NCI-H2227 treated with DMSO at 0.1 percent for 48 hours (cell line): Measurements from ENCODE around the gene KCNJ6.
"Not testable (repeated sequence)": the region's sequence is repeated elsewhere in the genome, so short reads cannot be mapped to it uniquely, and the experiment has no call there.

Source experiments
- DNase-seq: peaks from one replicate; lab custom pipeline; 2025; lab: John Stamatoyannopoulos, UW

The KCNJ6 gene

DNA sequence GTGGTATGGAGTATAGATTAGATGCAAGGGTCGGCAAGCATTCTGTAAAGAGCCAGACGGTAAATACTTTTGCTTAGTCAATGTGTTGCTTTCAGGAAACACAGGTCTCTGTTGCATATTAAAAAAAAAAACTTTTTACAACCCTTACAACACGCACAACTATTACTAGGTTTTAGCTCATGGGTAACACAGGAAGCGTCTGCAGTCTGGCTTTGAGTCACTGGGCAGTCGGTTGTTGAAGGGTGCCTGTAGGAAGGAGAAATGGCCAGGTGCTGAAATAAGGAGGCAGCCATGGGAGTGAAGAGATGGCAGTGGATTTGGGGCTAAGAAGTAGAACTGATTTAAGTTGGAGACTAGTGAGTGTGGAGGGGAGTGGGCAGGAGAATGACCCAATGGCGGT, 192.1 kb downstream of the KCNJ6 start:
- no peak for DNase-seq

DNA sequence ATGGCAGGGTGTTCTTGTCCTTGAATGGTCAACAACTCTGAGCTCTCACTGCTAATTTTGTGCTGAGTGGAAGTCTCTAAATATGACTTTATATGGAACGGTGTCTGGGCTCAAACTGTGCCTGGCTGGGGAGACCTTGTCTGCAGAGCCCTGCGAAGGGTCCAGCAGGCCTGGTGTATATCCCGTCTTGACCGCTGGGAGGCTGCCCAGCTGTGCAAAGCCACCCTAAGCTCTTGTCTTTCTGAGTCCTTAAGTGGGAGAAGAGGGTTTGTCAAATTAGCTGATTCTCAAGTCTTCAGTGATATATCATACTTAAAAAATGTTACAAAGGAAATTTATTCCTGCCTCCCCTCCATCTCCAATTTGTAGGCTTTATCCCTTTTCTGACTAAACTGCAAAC, 198.7 kb downstream of the KCNJ6 start:
- DNase-seq: no peak

DNA sequence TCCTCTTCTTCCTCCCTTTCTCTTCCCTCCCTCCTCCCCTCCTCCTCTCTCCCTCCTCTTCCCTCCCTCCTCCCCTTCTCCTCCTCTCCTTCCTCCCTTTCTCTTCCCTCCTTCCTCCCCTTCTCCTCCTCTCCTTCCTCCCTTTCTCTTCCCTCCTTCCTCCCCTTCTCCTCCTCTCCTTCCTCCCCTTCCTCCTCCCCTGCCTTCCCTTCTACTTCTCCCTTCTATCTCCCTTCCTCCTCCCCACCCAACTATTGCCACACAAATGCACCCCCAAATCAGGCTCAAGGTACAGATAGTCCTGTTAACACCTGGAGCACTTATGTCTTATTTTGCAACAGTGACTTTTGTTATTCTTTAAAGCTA, 203.7 kb downstream of the KCNJ6 start:
- not testable (repeated sequence) for DNase-seq

DNA sequence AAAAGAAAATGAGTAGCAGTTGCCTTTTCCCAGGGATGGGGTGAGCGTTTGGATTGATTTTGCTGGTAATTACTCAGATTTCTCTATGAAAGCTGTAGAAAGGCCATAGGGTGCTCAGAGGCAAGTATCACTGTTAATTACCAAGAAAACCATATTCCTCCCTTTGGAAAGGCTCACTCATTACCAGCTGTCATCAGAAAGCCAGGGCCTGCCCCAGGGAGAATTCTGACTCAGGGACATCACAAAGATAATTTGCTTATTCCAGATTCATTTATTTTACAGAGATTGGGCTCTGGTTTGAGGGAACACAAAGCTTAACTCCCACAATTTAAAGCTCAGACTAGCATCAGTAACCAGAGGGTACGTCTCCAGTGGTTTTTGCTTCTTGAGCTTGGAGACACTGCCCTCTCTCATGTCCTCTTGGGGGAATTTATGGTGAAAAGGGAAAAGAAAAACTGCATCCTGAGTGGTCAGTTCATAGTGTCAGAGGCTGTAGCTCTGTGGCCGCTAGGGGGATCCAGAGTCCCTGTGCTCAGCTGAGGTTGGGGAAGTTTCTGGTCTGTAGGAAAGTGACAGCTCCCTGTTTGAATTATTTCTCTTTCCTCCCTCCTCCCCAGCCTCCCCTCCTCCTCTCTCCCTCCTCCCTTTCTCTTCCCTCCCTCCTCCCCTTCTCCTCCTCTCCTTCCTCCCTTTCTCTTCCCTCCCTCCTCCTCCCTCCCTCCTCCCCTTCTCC, 204.3 kb downstream of the KCNJ6 start:
- DNase-seq: peak; percentile 7

DNA sequence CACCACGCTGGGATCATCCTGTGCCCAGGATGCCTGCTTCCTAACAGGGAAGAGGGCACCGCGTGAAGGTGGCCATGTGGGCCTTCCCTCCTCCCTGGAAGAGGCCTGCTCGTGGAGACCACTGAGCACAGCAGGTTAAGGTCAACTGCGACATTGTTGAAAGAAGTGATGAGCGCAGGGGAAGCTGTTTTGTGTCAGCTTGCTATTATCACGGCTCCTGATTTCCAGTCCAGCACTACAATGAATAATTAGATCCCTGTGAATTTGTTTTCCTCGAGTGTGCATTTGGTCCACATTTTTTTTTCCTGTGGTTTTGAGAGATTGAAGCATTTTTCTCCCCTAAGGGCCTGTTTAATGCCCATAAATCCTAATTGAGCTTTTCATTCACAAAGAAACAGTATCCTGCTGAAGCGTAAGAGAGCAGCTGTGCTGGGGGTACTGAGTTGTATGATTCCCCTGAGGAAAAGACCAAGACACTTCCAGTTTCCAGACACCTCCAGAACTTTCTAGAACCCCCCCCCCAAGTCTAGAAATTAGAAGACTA, 204.9 kb downstream of the KCNJ6 start:
- DNase-seq: no peak

DNA sequence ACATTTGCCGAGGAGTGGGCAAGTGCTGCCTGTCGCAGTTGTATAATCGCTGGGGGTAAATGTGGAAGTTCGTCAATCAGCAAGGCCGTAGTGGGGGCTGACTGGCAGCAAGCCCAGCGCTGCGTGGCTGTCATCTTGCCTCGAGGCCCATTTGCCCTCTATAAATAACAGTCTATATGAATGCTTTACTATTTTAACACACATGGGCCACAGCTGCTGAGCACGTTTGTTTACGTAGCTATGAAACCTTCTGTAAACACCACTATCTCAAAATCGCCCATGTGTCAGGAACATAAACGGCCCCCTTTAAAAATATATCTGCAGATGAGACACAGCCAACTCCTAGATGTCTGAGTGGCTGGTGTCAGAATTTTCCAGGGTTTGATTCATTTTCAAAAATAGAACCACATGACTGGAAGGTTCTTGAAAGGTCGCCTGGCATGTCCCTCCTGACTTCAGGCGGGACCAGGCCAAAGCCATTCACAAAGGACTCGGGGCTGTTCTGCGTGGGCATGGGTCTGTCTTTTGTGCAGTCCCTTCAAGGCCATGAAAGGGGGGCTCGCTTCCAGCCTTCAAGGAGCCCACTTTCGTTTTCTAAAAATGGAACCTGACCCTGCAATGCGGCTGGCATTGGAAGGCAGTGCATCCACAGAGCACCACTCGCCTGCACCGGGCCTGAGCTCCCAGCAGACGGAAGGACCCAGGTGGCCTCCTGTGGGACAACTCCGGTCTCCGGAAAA, 205.5 kb downstream of the KCNJ6 start:
- DNase-seq: no peak

DNA sequence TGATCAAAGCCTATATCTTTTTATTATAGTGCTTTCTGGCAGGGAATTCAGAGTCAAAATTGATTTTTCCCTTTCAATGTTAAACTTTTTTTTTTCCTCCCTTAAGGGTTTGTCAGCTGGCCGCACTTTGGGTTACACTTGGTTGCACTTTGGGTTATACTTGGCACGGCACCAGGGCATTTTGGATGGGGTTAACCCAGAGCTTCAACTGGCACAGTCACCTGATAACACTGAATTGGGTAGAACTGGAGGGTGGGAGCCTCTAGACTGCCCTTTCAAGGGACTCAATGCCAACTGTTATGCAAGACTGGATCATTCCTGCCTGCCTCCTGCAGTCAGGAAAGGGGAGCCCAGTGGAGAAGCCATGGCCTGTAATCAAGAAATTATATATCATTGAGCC, 211.5 kb downstream of the KCNJ6 start:
- DNase-seq: no peak

DNA sequence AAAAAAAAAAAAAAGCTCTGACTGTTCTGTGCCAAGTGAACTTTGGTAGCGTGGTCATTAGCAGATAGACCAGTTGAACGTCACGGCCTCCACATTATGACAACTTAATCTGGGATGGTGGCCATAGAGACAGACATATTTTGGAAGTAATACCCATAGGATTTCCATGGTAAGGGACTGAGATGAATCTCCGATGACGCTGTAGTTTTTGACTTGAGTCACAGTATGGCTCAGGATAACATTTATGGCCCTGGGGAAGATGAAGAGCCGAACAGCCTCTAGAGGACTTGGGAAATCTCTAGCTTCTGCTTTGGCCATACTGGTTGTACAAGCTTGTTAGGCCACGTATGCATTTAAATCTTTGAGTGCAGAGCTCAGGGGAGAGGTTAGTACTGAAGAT, 214.0 kb downstream of the KCNJ6 start:
- no peak for DNase-seq

DNA sequence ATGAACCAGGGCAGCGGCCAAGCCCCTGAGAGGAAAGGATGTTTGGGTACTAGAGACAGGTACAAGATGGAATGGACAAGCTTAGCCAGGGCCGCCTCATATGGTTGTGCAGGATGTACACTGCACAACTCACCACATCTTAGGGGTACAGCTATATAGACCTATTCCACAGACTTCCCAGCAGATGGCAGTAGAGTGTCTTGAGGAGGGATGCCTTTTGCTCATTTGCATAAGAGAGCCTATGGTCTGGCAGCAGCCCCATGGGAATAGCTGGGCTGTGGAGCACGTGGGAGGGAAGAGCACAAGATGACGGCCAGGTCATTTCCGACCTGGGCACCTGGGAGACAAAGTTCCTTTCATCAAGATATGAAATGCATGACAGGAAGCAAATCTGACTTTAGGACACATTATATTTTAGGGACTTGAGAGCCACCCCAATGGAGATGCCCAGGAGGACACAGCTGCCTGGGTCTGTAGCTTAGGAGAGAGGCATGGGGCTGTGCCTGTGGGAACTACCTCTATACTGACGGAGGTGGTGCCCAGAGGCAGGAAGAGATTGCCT, 215.5 kb downstream of the KCNJ6 start:
- peak; percentile 3 for DNase-seq

DNA sequence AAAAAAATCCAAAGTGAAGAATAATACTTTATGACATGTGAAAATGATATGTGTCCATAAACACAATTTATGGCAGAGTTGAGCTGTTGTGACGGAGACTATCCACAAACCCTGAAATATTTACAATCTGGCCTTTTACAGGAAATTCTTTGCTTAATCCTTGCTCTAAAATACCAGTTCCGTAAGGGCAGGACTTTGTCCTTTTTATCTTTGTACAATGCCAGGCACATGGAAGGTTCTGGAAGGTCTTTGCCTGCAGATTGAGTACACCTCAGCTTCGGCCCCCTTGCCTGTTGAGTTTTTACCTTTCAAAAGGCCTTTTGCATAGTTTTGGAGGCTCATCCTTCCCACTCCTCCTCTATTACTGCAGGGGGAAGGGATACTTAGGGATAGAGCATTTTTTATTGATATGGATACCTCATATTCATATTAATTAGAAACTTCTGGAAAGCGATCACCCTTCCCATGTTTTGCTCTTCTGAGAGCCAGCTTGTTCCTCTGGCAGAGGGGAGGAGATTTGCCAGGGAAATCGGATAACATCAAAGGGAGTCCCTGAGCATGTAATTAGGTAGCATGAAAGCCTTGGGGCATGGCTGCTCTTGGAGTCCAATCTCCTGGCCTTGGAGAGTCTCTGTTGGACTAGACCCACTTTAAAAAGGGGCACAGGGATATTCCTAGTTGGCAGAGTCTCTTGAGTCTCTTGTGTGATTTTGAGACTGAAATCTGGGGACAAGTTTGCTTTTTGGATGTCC, 217.1 kb downstream of the KCNJ6 start:
- DNase-seq: no peak

DNA sequence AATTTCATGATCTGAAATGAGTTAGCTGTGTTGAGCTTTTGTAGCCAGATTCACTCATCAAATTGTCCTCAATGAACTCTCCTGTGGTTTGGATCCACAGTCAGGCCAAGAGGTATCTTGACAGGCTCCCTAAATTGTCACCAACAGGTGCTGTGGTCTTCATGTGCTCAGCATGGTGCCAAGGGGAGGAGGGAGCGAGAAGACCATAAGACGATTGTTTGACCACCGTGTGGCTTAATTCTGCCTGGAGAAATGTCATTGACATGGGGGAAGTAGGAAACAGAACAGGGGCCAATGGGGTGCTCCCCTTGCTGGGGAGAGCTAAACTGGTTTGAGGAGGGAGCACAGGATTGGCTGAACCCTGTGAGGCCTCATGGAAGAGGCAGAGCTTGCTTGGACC, 219.3 kb downstream of the KCNJ6 start:
- DNase-seq: no peak

DNA sequence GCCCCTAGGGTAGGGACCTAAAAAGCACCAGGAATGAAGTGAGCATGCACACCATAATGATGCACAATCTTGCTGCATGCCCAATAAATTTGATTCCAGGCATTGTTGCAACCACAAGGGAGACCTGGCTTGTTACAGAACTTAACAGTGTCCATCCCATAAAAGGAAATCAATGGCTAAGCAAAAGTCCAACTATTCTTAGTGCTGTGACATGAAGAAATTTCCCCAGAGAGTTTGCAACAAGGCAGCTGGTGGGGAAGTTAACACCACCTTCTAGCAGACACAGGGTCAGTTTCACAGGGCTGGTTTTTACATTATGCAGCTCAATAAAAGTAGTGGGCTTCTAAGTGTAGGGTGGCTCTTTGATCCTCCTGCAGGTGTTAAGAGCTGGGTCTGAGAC, 221.1 kb downstream of the KCNJ6 start:
- DNase-seq: no peak

DNA sequence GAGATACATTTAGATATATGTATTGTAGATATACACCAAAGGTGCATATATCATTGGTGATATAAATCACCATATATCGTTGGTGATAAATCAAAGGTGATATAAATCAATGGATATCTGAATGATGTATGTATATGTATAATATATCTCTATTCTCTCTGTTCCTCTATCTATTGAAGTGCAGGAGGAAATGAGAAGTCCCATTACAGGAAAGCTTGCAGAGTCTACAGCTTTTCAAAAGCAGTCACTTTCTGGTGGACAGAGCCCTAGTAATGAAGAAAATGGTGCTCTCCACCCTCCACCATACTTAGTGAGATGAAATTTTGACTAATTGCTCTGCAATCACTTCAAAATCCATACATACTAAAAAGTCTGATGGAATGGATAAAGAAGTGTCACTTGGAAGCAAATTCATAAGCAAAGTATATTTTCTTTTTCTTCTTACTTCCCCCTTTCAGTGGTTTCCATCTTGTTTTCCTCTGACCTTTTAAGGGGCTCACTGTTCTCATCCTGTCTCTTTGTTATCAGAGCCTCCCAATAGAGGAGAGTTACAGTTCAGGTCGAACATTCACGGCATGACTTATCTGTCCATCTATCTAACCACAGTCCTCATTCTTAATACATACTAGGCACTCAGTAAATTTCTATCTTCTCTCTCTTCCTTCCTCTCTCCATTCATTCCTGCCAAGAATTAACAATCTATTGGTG, 227.2 kb downstream of the KCNJ6 start:
- DNase-seq: no peak

DNA sequence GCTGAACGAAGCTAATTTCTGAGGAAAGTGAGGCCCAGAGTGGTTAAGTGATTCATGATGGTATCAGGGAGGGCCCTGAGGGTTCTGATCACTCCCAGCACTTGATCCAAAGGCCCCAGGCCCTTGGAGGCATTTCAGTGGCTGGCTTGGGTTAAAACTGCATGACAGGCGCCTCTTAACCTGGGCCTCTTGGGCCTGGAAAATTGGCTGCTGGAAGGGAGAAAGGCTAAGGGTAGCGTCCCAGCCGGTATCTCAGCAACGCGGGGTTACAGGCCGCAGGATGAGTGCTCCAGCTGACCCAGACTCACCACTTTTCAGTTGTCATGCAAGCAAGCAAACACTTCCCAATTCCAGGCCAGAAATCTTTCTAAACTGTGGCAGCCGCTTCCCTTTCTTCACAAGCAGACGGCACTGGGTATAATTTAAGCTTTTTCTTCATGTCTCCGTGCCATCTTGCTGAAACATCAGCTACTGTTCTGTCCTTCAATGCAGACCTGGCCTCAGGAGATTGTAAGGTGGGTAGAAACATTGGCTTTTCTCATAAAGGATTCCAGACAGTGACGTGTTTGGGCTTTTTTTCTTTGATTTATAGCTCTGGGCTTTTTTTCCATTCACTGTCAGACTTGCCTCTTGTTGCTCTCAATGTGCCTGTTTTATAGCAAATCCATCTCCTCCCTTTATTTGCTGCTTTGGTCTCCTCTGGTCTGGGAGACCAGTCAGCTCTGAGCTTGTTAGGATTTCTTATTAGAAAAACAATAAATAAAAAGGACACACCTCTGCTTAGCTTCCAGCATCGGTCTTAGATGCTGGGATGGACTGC, 229.1 kb downstream of the KCNJ6 start:
- DNase-seq: no peak

DNA sequence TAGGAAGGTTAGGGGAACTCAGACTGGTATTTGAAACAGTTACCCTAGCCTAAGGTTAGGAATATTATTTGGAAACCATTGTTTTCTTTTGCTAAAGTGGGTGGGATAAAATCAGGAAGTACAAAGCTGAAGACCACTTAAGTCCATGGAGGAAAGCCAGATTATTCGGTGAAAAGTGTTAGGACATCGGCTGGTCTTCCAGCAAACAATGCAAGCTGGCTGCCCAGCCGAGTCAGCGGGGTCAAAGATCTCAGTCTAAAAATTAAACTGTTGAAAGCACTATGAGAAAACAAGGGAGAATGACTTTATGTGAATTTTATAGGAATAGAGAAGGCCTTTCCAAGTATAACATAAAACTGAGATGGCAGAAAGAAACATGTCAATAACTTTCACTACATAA, 231.7 kb downstream of the KCNJ6 start:
- DNase-seq: no peak

DNA sequence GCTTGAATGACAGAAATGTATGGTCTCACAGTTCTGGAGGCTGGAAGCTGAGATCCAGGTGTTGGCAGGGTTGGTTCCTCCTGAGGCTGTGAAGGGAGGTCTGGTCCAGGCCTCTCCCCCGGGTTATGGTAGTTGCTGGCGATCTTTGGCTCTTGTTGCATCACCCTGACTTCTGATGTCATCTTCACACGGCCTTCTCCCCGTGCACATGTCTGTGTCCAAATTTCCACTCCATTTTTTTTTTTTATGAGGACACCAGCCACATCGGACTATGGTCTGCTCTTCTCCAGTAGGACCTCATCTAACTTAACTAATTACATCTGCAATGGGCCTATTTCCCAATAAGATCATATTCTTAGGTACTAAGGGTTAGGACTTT, 232.2 kb downstream of the KCNJ6 start:
- no peak for DNase-seq

DNA sequence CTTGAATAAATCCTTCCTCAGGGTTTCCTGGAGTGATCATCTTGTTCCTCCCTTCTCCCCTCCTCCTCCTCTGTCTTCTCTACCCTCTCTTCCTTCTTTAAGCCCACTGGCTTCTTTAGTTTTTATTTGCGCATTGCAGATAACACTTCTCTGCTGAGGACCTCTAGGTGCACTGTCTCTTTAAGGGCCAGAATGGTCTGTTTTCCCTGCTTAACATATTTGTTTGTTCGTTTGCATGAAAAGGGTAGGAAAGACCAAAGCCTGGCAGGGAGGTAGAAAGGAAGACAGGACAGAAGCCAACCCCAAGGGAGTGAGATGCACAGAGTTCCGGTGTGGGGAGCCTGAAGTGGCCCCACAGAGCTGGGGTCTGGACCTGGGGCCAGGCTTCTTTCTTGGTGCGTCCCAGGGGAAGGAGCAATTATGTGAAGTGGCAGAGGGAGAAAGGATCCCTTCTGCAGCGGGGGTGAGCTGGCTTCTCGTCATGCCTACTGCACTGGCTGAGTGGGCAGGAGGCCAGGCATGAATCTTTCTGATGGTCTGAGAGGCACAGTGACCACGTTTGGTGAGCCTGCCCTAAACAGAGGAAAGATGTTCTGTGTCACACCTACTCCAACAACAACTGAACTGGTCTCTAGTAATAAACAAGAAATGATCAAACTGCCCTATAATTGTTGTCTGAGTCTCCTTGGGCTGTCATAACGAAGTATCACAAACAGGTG, 232.7 kb downstream of the KCNJ6 start:
- no peak for DNase-seq

DNA sequence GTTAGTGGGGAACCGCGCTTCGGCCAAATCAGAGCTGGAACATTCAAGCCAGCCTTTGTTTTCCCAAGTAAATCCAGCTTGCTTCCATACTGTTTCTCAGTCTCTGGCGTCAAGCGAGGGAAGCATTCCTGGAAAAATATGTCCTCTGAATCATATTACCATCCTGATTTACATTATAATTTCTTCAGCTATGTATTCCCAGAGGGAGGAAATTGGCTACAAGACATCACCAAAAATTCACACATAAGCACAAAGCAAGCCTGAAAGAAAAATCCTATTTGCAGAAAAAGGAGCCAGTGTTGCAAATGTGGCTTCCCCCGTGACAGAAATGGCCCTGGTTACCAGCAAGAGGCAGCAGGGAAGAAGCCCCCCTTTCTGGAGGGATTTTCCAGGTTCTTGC, 233.3 kb downstream of the KCNJ6 start:
- DNase-seq: no peak

DNA sequence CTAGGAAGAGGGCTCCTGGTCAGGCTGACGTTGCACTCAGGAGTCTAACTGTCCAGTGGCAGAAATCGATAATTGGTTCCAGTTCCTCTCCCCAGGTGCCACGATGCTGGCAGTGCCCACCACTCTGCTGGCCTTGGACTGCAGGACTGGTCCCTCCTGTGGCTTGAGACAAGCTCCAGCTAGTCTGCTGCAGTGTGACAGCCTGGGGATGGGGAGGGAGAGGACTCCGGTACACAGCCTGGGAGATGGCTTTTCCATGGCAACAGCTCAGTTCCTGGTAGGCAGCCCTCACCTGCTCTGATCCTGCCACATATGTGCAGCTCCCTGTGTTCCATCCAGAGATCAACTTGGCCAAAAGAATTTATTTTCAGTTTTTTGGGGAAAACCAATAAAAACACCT, 239.3 kb downstream of the KCNJ6 start:
- no peak for DNase-seq

DNA sequence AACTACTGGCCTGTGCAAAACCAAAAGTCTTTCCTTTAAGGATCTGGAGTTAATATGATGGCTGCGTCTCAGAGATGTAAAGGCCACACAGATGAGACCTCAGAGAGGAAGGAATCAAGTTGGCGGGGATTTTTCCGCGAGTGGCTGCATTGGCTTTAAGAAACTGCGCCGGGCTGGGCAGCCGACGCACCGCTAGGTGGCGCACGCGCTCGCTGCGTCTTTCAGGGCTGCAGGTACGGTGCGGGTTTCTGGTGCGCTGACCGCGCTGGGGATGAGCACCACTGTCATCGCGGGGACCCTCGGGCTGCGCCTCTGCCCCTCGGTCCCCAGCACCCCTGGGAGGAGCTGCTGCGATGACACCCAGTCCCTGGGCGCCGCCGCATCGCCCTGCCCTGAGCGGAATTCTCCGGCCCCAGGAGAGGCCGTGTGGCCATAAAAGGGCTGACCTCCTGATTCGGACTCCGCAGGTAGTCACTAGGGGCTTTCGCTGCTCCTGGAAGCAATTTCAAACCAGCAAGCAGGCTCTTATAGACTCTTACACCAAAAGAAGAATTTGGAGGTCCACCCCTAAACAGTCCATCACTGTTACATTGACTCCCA, 241.0 kb downstream of the KCNJ6 start:
- peak; percentile 22 for DNase-seq
